ENCODE data around the gene USB1.

USB1 gene

DNA sequence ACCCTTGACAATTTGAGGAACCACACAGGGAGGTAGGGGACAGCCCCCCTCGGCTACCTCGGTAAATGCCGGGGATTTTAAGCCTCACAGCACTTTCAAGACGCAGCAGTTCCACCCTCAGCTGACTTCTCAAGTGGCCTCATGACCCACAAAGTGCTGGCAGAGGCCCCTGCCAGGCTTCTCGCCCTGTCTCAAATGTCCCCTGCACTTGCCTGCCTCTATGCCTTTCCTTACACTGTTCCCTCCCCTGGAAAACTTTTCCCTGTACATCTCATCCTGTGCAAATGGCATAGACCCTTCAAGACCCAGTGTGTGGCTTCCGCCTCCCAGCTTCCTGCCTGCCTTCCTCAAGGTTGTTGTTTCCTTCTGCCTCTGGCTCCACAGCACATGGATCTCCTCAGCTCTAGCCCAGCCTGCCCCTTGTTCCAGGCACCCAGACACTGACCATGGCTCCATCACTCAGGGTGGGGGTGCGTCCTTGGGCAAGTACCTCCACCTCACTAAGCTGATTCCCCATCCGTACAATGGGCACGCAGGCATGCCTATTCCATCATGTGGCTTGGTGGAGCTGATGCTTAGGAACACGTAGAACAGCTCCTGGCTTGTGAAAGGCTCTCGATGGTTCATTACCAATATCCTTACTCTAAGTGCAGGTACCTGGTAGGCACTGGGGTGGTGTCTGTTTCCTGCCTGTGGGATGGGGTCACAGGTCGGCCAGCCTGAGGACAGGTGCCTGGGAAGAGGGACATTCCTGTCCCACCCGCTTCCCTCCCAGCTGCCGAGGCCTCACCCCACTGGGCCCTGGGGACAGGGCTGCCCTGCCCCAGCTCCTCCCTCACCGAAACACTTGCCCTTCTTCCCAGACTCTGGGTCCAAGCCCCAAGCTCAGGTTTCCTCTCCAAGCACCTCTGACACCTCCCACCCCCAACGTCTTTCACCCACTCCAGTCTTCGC is 48.3 kb downstream of the USB1 start:
- no peak for DNase-seq (ENCODE audit: low read depth)

- DNase-seq (ENCODE audit: low read depth): no peak
Measured at GRCh38 chr16:58051296-58051695, 50.1 kb downstream of the USB1 start.

DNA sequence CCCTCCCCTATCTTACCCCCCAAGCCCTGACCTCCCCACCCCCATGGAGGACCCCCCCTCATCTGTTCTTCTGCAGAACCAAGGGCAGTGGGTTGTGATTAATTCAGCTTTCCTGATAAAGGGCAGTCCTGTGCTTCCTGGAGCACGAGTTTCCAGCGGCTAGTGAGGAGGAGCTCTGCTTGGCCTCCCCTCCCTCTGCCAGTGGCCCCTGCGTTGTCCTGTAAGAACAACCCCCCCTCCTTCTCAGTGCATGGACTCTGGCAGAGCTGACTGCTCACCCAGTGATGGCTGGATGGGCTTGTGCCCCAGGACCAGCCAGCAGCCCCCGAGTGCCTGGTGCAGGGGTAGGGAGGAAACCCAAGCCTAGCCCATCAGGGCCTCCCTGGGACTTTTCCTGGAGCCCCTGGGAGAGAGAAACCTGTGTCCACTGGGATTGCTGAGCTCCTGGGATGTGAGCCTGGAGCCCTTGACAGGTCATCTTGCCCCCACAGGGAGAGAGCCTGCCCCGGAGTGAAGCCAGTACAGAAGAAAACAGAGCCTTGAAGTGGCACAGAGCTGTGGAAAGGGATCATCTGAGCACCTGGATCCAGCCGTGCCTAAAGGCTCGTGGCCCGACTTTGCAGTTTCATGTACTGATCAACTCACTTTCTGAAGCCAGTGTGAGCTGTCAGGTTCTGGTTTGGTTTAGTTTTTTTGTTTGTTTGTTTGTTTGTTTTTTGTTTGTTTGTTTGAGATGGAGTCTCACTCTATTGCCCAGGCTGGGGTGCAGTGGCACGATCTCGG is 50.8 kb downstream of the USB1 start:
- no peak for DNase-seq (ENCODE audit: low read depth)

DNA sequence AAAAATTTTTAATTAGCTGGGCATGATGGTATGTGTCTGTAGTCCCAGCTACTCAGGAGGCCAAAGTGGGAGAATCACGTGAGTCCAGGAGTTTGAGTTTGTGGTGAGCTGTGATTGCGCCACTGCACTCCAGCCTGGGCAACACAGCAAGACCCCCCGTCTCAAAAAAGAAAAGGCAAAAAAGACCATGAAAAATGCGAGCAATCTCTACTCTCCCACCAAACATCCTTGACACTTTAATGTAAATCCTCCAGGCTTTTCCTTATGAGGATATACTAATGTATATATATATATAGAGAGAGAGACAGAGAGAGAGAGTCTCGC is 52.4 kb downstream of the USB1 start:
- DNase-seq (ENCODE audit: low read depth): no peak

DNA sequence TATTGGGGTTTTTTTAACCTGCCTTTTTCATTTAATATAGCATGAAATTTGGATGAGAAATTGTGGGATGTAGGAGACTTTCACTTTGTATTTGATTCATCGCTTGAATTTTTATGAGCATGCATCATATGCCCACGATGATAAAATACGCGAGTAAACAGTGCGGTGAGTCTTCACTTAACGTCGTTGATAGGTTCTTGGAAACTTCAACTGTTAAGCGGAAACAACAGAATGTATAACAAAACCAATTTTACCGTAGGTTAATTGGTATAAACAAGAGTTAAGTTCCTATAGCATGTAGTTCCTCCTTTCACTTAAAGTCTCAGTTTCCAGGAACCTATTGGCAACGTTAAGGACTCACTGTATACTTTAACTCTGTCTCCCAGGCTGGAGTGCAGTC is 53.1 kb downstream of the USB1 start:
- DNase-seq (ENCODE audit: low read depth): no peak

GRCh38 chr16:58056580-58056979 is 55.4 kb downstream of the USB1 start:
- DNase-seq (ENCODE audit: low read depth): no peak

- no peak for DNase-seq (ENCODE audit: low read depth)
Measured at GRCh38 chr16:58057121-58057520, 55.9 kb downstream of the USB1 start.

GRCh38 chr16:58057784-58058183 is 56.6 kb downstream of the USB1 start:
- DNase-seq (ENCODE audit: low read depth): no peak

DNA sequence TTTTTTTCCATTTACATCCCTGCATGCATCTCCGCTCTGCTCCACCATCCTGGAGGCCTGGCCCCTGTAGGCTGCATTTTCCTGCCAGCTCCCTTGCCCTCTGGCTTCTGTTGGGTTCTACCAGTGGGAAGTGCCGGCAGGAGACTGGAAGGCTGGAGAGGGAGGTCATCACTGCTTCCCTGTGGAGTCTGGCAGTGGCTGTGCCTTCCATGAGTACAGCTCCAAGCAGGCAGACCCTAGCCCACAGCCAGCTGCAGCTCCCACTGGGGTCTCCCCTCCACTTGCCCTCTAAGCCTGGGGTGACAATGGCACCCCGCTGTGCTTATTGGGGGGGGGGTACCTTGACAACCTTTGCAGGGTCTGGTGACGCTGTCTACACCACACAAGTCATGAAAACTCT is 61.6 kb downstream of the USB1 start:
- DNase-seq (ENCODE audit: low read depth): no peak

DNA sequence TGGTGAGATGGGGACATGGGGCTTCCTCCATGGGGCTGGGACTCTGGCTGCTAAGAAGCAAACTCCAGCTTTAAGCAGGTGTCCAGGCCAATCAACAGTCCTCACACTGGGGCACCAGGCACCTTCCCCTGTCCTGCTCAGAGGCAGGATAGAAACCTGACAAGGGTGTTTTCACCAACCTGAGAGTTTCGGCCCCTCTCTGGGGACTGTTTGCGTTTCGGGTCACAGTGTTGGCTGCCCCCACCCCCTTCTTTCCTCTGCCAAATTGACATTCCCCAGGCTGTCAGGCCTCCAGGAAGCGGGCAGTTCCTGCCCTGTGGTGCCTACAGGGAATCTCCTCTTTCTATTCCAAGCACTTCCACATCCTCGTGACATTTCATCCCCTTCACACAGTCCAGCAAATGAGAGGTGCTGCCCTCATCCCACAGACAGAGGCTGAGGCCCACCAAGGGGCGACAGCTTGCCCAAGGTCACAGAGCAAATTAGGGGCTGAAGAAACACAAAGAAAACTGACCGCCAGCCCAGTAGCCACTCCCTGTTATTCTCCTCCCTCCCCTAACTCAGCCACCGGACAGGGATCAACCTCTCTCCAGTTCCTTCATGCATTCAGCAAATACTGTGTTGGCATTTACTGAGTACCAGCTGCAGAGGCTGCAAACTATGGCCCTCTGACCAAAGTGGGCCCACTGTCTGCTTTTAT is 62.3 kb downstream of the USB1 start:
- no peak for DNase-seq (ENCODE audit: low read depth)

DNA sequence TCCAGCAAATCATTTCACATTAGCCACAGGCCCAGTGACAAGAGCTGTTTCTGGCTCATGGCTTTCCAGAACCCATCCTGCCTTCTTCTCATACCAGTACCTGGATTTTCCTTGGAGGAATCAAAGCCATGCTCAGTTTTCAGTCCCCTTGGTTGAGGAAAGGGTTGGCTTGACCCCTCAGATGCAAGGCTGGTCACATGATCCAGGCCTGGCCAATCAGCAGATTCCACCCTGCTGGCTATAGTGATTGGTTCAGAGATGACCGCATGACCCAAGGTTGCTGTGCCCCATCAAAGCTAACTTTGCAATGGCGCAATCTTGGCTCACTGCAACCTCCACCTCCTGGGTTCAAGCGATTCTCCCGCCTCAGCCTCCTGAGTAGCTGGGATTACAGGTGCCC is 69.4 kb downstream of the USB1 start:
- no peak for DNase-seq (ENCODE audit: low read depth)
